NCI-H2196 treated with DMSO at 0.1 percent for 48 hours (cell line): ENCODE measurements around the gene ACTR8.
"Not testable (repeated sequence)": the region's sequence is repeated elsewhere in the genome, so short reads cannot be mapped to it uniquely, and the experiment has no call there.

ENCODE experiments used
- DNase-seq: peaks from one replicate; lab custom pipeline; 2025; ENCODE audit not compliant: unreplicated experiment; lab: John Stamatoyannopoulos, UW

The ACTR8 gene

GRCh38 chr3:53881691-53882593 is at the start of gene ACTR8:
Gene ACTR8, minus strand, starts transcription at chr3:53882152. Its CDS starts 51 bp downstream, at chr3:53882101.
- peak; percentile 16 for DNase-seq

- DNase-seq = not testable (repeated sequence)
These were observed 45.4 kb upstream of the ACTR8 start for GRCh38 chr3:53927208-53927872.

GRCh38 chr3:53921296-53921695 is 39.3 kb upstream of the ACTR8 start:
- no peak for DNase-seq

GRCh38 chr3:53919741-53920140 is 37.8 kb upstream of the ACTR8 start:
- no peak for DNase-seq

- DNase-seq = no peak
These were observed 31.4 kb upstream of the ACTR8 start for GRCh38 chr3:53913401-53913800.

- DNase-seq = no peak
These were observed 20.8 kb upstream of the ACTR8 start for GRCh38 chr3:53902711-53903110.

- no peak for DNase-seq
These were observed 20.1 kb upstream of the ACTR8 start for GRCh38 chr3:53902067-53902466.

- no peak for DNase-seq
These were observed 18.8 kb upstream of the ACTR8 start for GRCh38 chr3:53900666-53901331.

GRCh38 chr3:53899750-53900149 is 17.8 kb upstream of the ACTR8 start:
- no peak for DNase-seq

- no peak for DNase-seq
These were observed 10.3 kb upstream of the ACTR8 start for GRCh38 chr3:53892286-53892637.

- DNase-seq = peak; percentile 93
These were observed 9.7 kb upstream of the ACTR8 start, which contains the start of gene SELENOK for GRCh38 chr3:53891497-53892285. Gene SELENOK, minus strand, starts transcription at chr3:53891859.

- no peak for DNase-seq
These were observed 8.9 kb upstream of the ACTR8 start for GRCh38 chr3:53890726-53891475.

- no peak for DNase-seq
These were observed 6.3 kb upstream of the ACTR8 start for GRCh38 chr3:53888232-53888631.

- DNase-seq = no peak
These were observed 5.5 kb upstream of the ACTR8 start for GRCh38 chr3:53887446-53887845.

GRCh38 chr3:53885239-53885638 is 3.3 kb upstream of the ACTR8 start:
- DNase-seq = no peak

- no peak for DNase-seq
These were observed 2.7 kb upstream of the ACTR8 start for GRCh38 chr3:53884623-53885022.

- no peak for DNase-seq
These were observed 1.1 kb upstream of the ACTR8 start for GRCh38 chr3:53883008-53883407.

GRCh38 chr3:53880396-53881345 is 1.3 kb downstream of the ACTR8 start:
- DNase-seq = no peak
